H54 (cell line): ENCODE results near the gene CSNK1A1L.

ENCODE experiments used
- DNase-seq: peaks from one replicate; pipeline ENCODE4 v3.0.0; 2011; ENCODE audit warnings: low spot score, mixed read lengths; ENCODE audit not compliant: insufficient read length
- FAIRE-seq: peaks from 3 replicates; lab custom pipeline; 2011; peaks lifted over from hg19 to GRCh38; lab: Jason Lieb, UNC
- POLR2A ChIP-seq: IDR thresholded peaks from 2 replicates; pipeline ENCODE4 v1.6.1; 2011; ENCODE audit warnings: low read depth, mild to moderate bottlenecking, low read length

The CSNK1A1L gene

DNA sequence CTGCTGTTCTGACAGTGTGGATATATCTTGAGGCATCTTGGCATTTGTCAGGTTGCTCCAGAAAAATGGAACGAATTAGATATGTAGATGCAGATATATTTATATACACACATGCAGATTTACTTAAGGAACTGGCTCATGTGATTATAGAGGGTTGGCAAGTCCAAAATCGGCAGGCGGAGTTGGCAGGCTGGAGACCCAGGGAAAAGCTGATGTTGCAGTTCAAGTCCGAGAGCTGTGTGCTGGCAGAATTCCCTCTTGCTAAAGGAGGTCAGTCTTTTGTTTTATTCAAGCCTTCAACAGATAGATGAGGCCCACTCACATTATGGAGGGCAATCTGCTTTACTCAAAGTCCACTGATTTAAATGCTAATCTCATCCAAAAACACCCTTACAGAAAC is 24.4 kb upstream of the CSNK1A1L start:
- FAIRE-seq (no peak), DNase-seq (no peak)
- no peak for TF ChIP-seq POLR2A

DNA sequence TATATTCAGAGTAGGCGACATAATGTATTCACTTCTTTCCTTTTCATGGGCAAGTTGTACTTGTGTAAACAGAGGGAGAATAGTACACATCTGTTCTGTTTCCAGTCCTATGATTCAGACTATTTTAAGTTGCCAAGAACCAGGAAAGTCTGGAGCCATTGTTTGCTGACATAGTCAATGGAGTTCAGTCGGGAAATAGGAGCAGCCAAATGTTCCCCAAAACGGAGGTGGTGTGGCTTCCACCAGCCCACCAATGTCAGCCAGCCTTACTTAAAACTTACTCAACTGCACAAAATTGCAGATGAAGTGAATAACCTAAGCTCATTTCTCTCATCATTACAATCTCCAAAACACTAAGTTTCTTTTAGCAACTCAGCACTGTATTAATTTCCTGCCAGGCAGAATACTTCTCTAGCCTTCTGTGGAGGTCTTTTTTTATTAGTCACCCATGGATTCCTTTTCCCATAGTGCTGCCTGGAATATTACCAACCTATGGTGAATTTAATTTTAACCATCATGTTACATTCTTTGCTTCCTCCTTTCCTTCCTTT is 22.3 kb upstream of the CSNK1A1L start:
- TF ChIP-seq POLR2A = no peak
- no peak for DNase-seq
- FAIRE-seq = no peak

DNA sequence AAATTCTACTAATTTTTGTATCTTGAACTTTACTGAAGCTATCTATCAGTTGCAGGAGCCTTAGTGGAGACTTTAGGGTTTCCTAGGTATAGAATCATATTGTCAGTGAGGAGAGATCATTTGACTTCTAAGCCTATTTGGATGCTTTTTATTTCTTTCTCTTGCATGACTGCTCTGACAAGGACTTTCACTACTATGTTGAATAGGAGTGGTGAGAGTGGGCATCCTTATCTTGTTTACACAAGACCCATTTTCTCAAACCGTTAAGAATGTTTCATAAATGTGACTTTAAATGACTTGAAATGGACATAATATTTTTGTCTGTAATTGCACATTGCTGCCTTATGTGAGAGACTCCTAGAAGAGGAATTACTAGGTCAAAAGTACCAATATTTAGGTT is 17.9 kb upstream of the CSNK1A1L start:
- FAIRE-seq = no peak
- TF ChIP-seq POLR2A = no peak
- DNase-seq = no peak

DNA sequence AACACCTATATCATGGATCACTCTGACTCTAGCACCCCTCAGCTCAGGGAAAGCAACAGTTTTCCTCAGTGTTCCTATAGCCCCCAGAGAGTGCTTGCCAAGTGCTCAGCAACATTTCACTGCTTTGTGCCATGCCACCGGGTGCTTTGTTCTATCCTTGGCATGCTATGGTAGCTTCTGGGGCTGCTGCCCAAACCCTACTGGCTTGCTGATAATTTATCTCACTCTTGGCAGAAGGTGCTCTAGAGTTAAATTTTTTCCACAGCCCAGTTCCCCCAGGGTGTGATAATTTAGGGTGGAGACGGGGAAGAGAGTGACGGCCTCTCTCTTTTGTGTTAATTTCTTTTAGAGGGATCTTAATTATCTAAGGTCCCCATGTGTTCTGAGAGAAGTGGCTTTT is 12.6 kb upstream of the CSNK1A1L start:
- DNase-seq (no peak), FAIRE-seq (no peak)
- TF ChIP-seq POLR2A = no peak

DNA sequence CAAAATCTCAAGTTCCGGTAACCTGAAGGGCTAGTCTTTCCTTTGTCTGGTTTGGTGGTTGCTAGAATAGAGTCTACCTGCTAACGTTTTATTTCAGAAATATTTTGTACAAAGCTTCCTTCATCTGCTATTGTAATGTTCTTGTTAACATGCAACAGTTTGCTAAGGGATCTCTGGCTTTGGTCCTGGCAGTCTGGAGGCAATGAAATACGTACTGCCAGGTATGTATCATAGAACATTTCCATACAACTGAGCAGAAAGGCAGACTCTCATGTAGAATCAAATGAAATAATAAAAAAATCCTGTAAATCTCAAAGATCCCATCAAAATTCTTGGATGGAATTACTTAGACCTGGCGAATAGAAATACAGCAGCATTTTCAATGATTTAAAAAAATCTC is 8.8 kb upstream of the CSNK1A1L start:
- no peak for TF ChIP-seq POLR2A
- no peak for DNase-seq
- FAIRE-seq = no peak

DNA sequence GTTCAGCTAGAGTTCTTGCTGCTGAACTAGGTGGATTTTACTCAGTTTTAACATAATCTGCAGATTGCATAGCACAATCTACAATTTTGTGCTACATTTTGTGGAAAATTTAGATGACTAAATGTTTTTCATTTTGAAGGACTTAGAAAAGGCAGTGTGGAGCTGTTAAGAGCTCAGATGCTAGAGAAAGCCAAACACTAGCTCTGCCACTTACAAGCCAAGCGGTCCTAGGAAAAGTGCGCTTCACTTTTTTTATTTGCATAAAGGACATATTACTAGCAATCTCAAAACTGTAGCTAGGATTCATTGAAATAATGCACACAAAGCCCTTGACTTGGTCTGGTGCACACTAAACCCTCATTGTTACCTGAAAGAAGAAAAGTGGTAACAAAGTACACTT is 8.1 kb upstream of the CSNK1A1L start:
- no peak for FAIRE-seq
- DNase-seq = no peak
- no peak for TF ChIP-seq POLR2A

DNA sequence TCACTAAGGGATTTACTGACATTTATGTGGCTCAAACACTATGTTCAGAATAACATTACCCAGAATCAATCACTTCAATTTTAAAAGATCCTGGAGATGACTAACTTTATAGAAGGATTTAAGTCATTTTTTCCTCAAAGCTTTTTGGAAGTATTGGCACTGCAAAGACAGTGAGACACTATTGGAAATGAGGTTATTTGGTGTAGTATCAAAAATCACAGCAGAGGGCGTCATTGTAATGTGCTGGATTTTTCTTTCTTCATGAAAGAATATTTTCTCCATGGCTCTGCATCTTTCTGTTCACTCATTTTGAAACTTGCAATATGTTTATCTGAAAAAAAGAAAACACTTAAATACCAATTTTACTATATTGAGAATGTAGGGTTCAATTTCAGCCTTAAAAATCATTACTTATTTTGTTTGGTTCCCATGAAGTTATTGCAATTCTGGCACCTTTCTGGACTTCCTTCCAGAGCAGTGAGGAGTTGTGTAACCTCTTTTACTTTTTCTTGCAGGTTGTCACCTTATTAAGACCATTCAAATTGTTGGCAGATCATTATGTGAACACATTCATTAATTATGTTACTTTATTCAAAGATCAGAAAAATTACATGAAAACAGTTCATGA is 3.7 kb upstream of the CSNK1A1L start:
- no peak for TF ChIP-seq POLR2A
- no peak for DNase-seq
- no peak for FAIRE-seq

DNA sequence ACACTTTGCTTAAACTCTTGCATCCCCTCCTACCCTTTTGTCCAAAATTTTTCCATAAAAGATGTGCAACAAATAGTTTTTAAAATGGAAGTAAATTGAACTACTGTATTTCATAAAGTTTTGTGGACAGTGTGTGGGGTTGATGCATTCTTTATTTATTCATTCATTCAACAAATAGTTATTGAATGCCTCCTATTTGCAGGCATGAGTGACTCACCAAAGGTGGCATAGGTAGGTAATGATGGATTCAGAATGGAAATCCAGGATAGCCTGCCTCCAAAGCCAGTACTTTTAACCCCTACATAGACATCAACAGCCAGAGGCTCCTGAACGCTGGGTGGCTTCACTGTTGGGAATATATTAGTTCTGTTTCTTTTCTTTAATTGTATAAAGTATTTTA is 2.4 kb upstream of the CSNK1A1L start:
- FAIRE-seq = no peak

DNA sequence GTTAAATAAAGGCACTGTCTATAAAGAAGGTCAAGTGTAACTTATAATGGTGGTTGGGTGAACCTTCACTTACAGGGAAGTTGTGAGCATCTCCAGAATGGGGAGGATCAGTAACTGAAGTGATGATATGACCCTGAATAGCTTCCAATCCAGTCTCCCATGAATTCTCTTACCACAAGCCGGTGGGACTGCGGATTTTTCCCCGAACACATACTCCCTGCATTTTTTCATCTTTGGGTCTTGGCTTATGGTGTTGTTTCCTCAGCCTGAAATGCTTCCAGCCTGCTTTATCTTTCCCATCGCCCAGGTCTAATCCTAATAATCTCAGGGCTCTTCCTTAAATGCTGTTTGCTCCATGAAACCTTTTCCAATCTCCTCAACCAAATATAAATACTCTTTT is 2.0 kb upstream of the CSNK1A1L start:
- no peak for DNase-seq
- FAIRE-seq = no peak
- no peak for TF ChIP-seq POLR2A

More for the DNA sequence above, 2.4 kb upstream of the CSNK1A1L start:
- no peak for DNase-seq
- no peak for TF ChIP-seq POLR2A

DNA sequence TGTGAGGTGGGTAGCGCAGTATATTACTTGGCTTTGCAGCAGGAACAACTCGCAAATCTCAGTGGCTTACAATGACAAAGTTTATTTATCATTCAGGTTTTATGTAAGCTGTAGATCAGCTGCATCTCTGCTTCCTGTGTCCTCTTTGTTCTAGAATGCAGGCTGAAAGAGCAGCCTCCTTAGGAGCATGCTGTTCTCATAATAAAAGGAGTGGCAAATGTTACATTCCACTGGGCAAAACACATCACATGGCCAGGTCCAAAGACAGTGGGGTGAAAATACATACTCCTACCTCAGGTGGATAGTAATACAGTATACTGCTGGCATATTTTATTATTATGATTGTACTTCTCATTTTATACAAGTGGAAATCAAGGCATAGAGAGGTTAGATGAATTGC is 1.2 kb upstream of the CSNK1A1L start:
- no peak for TF ChIP-seq POLR2A
- FAIRE-seq (no peak), DNase-seq (no peak)

DNA sequence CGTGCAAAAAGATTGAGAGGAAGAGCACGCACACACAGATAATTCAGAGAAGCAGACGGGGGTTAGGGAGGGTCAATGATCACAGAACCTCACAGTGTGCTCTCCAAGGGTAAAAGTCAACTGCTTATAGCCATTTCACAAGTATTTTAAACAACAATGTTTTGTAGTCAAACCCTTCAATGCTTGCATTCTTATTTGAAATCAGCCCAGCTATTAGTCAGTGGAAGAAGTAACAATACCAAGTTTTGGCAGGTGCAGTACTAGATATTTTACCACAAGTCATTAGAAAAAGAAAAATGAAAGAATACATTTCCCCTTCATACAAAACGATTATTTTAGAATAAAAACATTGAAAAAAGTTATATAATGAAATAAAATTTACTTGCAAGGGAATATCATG is 2.6 kb downstream of the CSNK1A1L start:
- FAIRE-seq (no peak), DNase-seq (no peak)
- TF ChIP-seq POLR2A = no peak

DNA sequence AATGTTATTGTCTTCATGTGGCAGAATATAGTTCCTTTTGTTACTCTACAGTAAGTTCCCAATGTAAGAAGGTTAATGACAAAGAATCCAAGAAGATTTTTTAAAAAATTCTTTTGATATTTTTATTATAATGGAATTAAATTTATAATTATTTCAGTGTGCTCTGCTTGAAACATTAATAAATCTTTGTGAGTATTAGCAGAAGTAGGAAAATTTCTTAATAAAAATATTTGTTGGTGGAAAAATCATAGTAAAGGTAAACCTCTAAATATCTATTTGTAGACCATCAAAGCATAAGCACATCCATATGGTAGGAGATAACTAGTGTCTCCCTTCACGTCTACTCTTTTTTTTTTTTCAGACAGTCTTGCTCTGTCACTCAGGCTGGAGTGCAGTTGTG is 4.3 kb downstream of the CSNK1A1L start:
- no peak for FAIRE-seq
- TF ChIP-seq POLR2A = no peak
- DNase-seq = no peak

DNA sequence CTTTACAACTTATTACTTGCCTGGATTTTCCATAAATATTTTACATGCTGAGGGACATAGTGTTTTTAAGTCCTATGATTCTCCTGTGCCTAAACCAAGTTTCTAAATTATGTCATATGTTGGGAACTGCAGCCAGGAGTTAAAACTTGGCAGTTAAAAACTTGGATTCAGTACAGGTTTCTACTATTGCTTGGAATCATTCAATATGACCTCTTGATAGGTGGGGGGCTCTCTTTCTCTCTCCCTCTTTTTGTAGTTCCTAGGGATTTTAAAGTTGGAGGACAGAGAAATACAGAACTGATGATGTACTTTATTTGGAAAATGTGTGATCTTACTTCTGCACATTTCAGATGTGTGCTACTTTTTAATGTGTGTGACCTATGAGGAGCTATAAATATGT is 4.7 kb downstream of the CSNK1A1L start:
- FAIRE-seq (no peak), DNase-seq (no peak)
- TF ChIP-seq POLR2A = no peak

DNA sequence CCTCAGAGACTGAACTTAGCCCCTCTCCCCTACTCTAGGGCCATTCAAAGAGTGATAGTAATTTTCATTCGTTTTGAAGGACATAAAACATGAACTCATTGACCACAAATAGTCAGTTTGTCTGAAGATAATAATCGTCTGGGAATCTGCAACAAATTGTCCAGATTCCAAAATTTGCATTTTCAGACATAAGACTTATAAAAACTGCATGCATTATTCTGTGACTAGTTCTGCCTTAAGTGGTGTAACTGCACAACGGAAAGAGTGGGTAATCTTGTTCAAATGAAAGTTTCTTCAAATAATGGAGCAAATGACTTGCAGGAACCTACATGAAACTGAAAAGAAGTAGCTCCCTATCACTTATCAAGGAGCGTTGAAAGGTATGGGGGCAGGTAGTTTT is 8.4 kb downstream of the CSNK1A1L start:
- no peak for TF ChIP-seq POLR2A
- FAIRE-seq (no peak), DNase-seq (no peak)

DNA sequence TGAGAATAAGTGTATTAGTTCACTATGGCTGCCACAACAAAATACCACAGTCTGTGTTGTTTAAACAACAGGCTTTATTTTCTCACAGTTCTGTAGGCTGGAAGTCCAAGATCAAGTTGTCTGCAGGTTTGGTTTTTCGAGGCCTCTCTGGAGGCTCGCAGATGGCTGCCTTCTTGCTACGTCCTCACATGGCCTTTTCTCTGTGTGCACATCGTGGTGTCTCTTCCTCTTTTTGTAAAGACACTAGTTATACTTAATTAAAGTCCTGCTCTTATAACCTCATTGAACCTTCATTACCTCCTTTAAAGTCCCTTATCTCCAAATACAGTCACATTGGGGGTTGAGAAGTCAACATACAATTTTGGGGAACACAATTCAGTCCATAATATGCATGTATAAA is 10.6 kb downstream of the CSNK1A1L start:
- FAIRE-seq = no peak
- DNase-seq = no peak
- no peak for TF ChIP-seq POLR2A
